ENCODE measurements around the gene EXOC6B.
"Not testable (repeated sequence)": the region's sequence is repeated elsewhere in the genome, so short reads cannot be mapped to it uniquely, and the experiment has no call there.

EXOC6B gene

GRCh38 chr2:72562451-72563153 lies 263.2 kb downstream of the EXOC6B start:
- in situ Hi-C loops (cut with HindIII; ENCODE audit: low sequenced_read_pairs) = no loop called here

DNA sequence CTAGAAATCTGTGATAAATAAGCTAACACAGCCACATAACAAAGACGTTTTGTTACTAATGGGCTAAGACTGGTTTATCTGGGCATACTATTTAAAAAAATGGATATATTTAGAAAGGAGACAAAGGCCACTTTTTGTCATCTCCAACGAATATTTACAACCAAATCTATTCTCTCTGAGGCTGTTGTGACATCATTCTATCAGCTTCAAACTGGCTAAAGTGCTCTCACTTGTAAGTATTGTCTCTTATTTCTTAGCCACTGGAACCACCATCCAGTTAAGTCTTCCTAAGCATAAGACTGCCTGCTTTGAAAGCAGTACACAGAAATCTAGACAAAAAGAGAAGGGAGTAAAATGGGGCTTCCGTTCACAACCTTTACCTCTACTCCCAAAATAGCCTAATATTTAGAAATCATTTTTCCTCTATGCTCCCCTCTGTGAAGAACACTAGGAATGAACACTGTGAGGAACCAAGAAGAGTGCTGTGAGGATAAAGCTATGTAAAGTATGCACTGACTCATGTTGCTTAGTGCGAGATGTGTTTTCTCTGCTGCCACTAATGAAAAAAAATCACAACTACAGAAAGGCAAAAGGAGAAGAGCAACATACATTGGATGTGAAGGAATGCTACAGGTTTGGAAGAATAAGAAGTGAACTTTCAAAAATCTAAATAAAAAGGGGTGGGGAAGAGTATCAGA lies 264.1 kb downstream of the EXOC6B start:
- in situ Hi-C loops (cut with HindIII; ENCODE audit: low sequenced_read_pairs) = no loop called here

DNA sequence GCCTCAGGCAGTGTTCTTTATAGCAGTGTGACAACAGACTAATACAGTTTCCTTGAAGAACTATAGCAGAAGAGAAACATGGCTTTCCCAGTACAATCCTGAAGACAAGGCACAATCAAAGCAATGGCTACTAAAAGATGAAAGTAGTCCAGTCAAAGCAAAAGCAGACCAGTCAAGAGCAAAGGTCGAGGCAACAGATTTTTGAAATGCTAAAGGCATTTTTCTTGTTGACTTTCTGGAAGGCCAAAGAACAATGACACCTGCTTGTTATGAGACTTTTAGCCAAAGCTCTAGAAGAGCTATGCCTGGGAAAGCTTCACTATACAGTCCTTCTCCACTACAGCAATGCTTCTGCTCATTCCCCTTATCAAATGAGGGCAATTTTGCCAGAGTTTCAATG lies 269.9 kb downstream of the EXOC6B start:
- in situ Hi-C loops (cut with HindIII; ENCODE audit: low sequenced_read_pairs) = no loop called here

DNA sequence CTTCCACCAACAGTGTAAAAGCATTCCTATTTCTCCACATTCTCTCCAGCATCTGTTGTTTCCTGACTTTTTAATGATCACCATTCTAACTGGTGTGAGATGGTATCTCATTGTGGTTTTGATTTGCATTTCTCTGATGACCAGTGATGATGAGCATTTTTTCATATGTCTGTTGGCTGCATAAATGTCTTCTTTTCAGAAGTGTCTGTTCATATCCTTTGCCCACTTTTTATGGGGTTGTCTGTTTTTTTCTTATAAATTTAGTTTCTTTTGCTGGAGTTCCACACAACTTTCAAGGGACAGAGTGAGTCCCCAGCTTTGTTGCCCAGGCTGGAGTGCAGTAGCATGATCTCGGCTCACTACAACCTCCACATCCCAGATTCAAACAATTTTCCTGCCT lies 270.5 kb downstream of the EXOC6B start:
- in situ Hi-C loops (cut with HindIII; ENCODE audit: low sequenced_read_pairs) = not testable (repeated sequence)

GRCh38 chr2:72554910-72555309 lies 270.9 kb downstream of the EXOC6B start:
- in situ Hi-C loops (cut with HindIII; ENCODE audit: low sequenced_read_pairs) = not testable (repeated sequence)

- in situ Hi-C loops (cut with HindIII; ENCODE audit: low sequenced_read_pairs) = no loop called here
Observed at GRCh38 chr2:72554381-72554780, 271.5 kb downstream of the EXOC6B start.

DNA sequence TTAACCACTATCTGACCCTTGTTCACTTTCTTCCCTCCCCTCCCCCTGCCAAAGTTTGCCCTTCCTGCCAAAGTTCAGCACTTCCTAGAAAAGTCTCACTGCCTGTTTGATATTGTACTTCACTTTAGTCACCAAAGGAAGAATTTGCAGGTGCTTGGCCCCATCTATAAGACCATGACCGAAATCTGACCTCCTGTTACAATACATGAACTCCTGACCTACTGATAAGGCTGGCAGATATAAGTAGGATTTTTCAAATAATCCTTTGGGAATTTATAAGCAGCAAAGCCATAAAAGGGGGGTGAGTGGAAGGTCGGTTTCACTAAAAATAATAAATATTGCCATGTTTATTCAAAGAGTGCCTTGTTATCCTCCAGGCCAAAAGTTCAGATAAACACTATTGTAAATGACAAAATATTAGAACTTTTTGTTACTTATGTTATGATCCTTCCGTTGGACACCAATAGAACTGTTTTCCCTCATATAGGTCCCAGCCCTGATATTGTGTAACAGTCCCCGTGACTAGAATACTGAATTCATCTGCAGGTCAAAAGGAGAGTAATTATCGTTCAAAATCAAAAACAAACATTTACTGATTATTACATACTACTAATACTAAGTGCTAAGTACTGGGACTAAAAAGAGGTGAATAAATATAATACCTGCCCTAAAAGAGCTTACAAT lies 277.6 kb downstream of the EXOC6B start:
- in situ Hi-C loops (cut with HindIII; ENCODE audit: low sequenced_read_pairs) = no loop called here

GRCh38 chr2:72545790-72546189 lies 280.0 kb downstream of the EXOC6B start:
- in situ Hi-C loops (cut with HindIII; ENCODE audit: low sequenced_read_pairs) = no loop called here

DNA sequence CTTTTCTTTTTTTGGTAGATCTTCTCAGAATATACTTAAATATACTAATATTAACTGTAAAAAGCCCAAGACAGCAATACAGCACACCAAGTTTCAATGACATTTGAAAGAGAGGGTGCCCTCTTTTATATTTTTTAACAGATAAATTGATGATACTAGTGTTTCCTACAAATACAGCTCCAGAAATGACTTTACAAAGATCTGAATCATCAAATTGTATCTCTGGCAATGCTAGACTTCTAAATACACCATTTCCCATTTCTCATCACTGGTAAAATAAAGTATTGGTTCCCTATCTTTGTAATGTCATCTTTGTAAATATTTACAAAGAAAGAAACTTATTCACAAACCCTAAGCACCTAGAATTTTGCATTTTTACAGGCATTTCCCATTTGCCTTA lies 281.3 kb downstream of the EXOC6B start:
- in situ Hi-C loops (cut with HindIII; ENCODE audit: low sequenced_read_pairs) = no loop called here

DNA sequence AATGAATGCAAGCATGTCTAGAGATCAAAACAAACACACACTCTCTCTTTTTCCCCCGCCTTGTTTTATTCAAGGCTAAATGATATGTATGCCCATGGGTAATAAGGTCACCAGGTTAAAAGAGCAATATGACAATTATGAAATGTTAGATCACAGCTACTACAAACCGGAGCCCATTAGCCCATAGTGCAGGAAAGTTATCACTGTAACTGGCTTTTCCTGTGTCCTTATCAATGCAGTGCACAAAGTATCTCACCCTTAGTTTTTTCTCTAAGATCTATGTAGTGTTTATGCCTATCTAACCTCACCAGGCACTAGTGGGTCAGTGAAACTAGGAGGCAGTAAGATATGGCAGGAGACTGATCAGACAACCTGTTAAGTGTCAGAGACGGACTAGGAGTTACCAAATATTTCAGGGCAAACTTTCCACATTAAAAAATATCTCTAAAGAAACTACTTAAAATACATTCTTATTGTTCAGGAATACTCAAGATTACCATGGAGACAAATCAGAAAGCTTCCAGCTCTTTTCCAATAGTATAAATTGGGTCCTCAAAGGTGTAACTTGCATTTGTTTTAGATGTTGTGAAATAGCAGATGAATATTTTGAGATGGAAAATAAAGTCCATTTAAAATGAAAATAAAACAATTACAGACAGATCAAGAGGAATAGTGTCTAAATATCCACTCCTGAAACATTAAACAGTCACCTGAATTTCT lies 282.2 kb downstream of the EXOC6B start:
- in situ Hi-C loops (cut with HindIII; ENCODE audit: low sequenced_read_pairs) = no loop called here

DNA sequence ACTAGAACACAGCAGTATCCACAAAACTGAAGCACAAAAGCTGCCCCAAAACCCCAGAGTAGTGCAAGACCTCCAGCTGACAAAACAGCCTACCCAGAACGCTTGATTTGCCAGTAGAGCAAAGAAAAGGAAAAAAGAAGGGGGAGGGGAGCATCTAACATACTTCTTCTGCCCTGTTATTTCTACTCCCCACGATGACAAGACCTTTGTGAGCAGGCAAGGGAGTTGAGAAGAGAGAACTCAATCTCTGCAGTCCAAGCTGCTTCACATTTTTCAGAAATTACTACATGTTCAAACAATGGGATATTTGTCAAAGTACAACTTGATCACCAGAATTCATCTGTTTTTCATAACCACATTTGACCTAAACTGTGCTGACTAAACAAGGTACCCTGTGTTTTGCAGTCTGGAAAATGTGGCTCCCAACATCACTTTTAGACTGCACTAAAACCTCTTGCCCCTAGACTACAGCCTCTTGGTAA lies 286.7 kb downstream of the EXOC6B start:
- in situ Hi-C loops (cut with HindIII; ENCODE audit: low sequenced_read_pairs) = no loop called here

DNA sequence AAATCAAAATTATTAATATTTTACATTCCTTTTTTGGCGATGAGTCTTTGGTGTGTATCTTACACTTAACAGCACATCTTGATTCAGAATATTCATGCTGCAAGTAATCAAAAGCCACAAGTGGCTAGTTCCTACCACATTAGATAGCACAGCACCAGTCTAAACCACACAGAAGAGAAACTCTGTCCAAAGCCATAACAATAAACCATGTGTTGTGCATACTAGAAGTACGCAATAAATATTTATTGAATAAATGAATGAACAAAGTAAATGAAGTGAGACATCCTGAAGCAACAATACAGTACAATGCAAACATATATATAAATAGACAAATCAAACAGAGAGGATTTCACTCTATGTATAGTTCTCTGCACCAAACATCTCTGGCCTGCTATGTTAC lies 287.3 kb downstream of the EXOC6B start:
- in situ Hi-C loops (cut with HindIII; ENCODE audit: low sequenced_read_pairs) = no loop called here

DNA sequence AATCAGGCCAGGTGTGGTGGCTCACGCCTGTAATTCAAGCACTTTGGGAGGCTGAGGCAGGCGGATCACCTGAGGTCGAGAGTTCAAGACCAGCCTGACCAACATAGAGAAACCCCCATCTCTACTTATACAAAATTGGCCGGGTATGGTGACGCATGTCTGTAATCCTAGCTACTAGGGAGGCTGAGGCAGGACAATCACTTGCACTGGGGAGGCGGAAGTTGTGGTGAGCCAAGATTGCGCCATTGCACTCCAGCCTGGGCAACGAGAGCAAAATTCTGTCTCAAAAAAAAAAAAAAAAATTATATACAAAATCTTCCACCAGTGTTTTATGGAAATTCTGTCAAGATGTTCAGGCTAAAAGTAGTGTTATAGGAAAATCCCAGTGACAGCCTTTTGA lies 290.2 kb downstream of the EXOC6B start:
- in situ Hi-C loops (cut with HindIII; ENCODE audit: low sequenced_read_pairs) = not testable (repeated sequence)

GRCh38 chr2:72533765-72534164 lies 292.1 kb downstream of the EXOC6B start:
- in situ Hi-C loops (cut with HindIII; ENCODE audit: low sequenced_read_pairs) = no loop called here

DNA sequence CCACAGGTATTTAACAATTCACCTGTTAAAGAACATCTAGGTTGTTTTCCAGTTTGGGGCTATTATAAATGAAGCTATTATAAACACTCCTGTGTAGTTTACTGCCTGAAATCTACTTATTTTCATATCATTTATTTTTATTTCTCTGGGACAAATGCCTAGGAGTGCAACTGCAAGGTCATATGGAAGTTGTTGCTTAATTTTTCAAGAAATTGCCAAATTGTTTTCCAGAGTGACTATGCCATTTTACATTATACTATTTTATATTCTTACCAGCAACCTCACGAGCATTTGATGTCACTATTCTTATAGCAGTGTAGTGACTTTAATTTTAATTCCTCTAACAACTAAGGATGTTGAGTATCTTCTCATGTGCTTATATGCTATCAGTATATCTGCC lies 298.4 kb downstream of the EXOC6B start:
- in situ Hi-C loops (cut with HindIII; ENCODE audit: low sequenced_read_pairs) = no loop called here

- in situ Hi-C loops (cut with HindIII; ENCODE audit: low sequenced_read_pairs) = no loop called here
Observed at GRCh38 chr2:72526623-72527022, 299.2 kb downstream of the EXOC6B start.

- in situ Hi-C loops (cut with HindIII; ENCODE audit: low sequenced_read_pairs) = no loop called here
Observed at GRCh38 chr2:72524071-72524470, 301.8 kb downstream of the EXOC6B start.

DNA sequence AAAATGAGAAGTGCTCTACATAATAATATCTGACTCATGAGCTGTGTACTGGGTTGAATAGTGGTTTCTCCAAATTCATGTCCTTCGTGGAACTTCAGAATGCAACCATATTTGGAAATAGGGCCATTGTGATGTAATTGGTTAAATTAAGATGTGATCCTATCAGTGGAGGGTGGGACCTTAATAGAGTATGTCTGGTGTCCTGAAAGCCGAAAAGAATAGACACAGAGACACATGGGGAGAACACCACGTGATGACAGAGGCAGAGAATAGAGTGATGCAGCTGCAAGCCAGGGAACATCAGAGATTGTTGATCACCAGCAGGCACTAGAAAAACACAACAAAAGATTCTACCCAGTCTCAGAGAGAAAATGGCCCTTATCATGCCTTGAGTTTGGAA lies 310.1 kb downstream of the EXOC6B start:
- in situ Hi-C loops (cut with HindIII; ENCODE audit: low sequenced_read_pairs) = no loop called here

DNA sequence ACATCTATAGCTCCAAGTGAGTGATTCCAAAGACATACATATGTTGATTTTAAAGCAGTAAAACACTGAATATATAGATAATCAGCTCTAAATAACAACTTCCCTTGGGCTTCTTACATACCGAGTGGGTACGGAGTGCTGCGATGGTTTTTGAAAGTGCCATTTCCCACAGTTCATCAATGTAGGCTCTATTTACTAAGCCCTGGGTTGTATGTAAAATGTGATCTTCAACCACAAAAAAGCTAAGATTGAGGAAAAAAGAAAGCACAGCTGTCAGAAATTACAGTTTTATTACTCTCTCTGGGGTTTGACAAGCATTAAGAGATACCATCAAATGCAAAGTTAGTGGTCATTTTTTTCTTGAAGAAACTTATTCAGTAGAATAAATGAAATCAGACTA lies 312.8 kb downstream of the EXOC6B start:
- in situ Hi-C loops (cut with HindIII; ENCODE audit: low sequenced_read_pairs) = no loop called here

DNA sequence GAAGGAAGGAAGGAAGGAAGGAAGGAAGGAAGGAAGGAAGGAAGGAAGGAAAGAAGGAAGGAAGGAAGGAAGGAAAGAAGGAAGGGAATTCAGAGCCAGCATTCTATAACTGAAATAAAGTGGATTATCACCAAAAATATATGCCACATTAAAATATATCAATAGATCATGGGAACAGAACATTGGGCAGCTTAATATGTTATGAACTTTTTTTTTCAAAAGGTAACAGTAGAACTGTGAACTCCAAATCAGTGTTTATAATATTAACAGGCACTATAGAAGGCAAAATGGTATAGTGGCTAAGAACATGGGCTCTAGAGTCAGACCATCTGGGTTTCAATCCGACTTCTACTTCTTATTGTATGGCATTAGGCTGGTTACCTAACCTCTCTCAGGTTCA lies 313.5 kb downstream of the EXOC6B start:
- in situ Hi-C loops (cut with HindIII; ENCODE audit: low sequenced_read_pairs) = no loop called here

- in situ Hi-C loops (cut with HindIII; ENCODE audit: low sequenced_read_pairs) = no loop called here
Observed at GRCh38 chr2:72511906-72512305, 313.9 kb downstream of the EXOC6B start.

Measured in DLD1 (cell line).